Osteoblast (primary cell): ENCODE measurements around the gene SMCHD1. TPM values are rescaled to one million over a fixed set of nuclear protein-coding genes. Genes with fewer than 3 reads are reported as not detected.

Experiments
- DNase-seq: peaks from one replicate; pipeline ENCODE4 v3.0.0; 2011; ENCODE audit warnings: low spot score, mixed read lengths; ENCODE audit not compliant: insufficient read length; ENCODE audit errors: missing footprints
- H2AFZ ChIP-seq: 2 replicates; pipeline ENCODE4 v1.6.0; 2011; ENCODE audit warnings: mild to moderate bottlenecking, low read length
- H3K27ac ChIP-seq: 2 replicates; pipeline ENCODE4 v1.5.1; 2011; ENCODE audit warnings: mild to moderate bottlenecking, low read depth, low read length, moderate library complexity
- H3K27me3 ChIP-seq: 2 replicates; pipeline ENCODE4 v1.6.0; 2012; ENCODE audit warnings: mild to moderate bottlenecking, control low read depth, inconsistent platforms, low read length, moderate library complexity; ENCODE audit not compliant: insufficient read depth
- H3K36me3 ChIP-seq: 2 replicates; pipeline ENCODE4 v1.5.1; 2011; ENCODE audit warnings: mild to moderate bottlenecking, low read length, control low read depth, moderate library complexity; ENCODE audit not compliant: insufficient read depth
- H3K4me1 ChIP-seq: 2 replicates; pipeline ENCODE4 v1.5.1; 2011; ENCODE audit warnings: mild to moderate bottlenecking, low read length, control low read depth, moderate library complexity; ENCODE audit not compliant: insufficient read depth
- H3K4me2 ChIP-seq: 2 replicates; pipeline ENCODE4 v1.6.0; 2011; ENCODE audit warnings: mild to moderate bottlenecking, low read length; ENCODE audit not compliant: insufficient read depth
- H3K4me3 ChIP-seq: fragments of 200-600 bp; sonication (generic); 3 replicates; pipeline ENCODE4 v1.5.1; 2012; ENCODE audit warnings: mild to moderate bottlenecking, low read length, inconsistent platforms; ENCODE audit not compliant: insufficient read depth
- H3K79me2 ChIP-seq: 2 replicates; pipeline ENCODE4 v1.6.0; 2012; ENCODE audit warnings: mild to moderate bottlenecking, low read length, control low read depth, inconsistent platforms; ENCODE audit not compliant: insufficient read depth
- H3K9me3 ChIP-seq: 2 replicates; pipeline ENCODE4 v1.5.1; 2011; ENCODE audit warnings: low read depth, low read length, control low read depth
- H4K20me1 ChIP-seq: 2 replicates; pipeline ENCODE4 v1.6.0; 2012; ENCODE audit warnings: mild to moderate bottlenecking, low read length, control low read depth; ENCODE audit not compliant: insufficient read depth
- CTCF ChIP-seq: IDR thresholded peaks from 2 replicates; pipeline ENCODE4 v1.5.1; 2011; ENCODE audit warnings: mild to moderate bottlenecking, low read depth, low read length, moderate library complexity; ENCODE audit errors: extremely low read depth
- total RNA-seq: library from RNA; depleted of rRNA; stranded (reverse); fragments of >200 nt; gene quantifications from 2 replicates; pipeline ENCODE4 v1.2.3, GENCODE V29; 2012

The SMCHD1 gene
- total RNA-seq, 1 donor, result 53.6 TPM

GRCh38 chr18:2610549-2610948 is 45.0 kb upstream of the SMCHD1 start:
- Histone ChIP-seq H3K36me3 (peaks cover 13% of the 10 kb centered on the region), H3K27ac (no peak overlapping the region), H3K79me2 (no peaks in the 10 kb centered on the region), H4K20me1 (no peaks in the 10 kb centered on the region), H3K4me2 (no peak overlapping the region), H3K27me3 (no peaks in the 10 kb centered on the region), H3K4me1 (peaks cover 5% of the 10 kb centered on the region), H2AFZ (no peak overlapping the region), H3K4me3 (no peak overlapping the region), H3K9me3 (no peaks in the 10 kb centered on the region)
- no peak for TF ChIP-seq CTCF
- no peak for DNase-seq

- no peak for DNase-seq
- Histone ChIP-seq H3K4me1 (peaks cover 3% of the 10 kb centered on the region), H3K9me3 (no peaks in the 10 kb centered on the region), H3K36me3 (peaks cover 13% of the 10 kb centered on the region), H3K79me2 (no peaks in the 10 kb centered on the region), H3K27ac (no peak overlapping the region), H3K4me2 (no peak overlapping the region), H2AFZ (peak overlapping the region; percentile 21), H3K27me3 (no peaks in the 10 kb centered on the region), H4K20me1 (no peaks in the 10 kb centered on the region), H3K4me3 (no peak overlapping the region)
- no peak for TF ChIP-seq CTCF
Measured at GRCh38 chr18:2612996-2613395, 42.5 kb upstream of the SMCHD1 start.

- H3K4me3 ChIP-seq, result no peak overlapping the region
- no peak overlapping the region for H3K4me2 ChIP-seq
- H3K27me3 ChIP-seq, result no peaks in the 10 kb centered on the region
- no peak overlapping the region for H2AFZ ChIP-seq
- H3K79me2 ChIP-seq, result no peaks in the 10 kb centered on the region
- H3K36me3 ChIP-seq, result peaks cover 9% of the 10 kb centered on the region
- H4K20me1 ChIP-seq, result no peaks in the 10 kb centered on the region
- H3K4me1 ChIP-seq, result peaks cover 3% of the 10 kb centered on the region
- DNase-seq, result no peak
- TF ChIP-seq CTCF, result no peak
- no peak overlapping the region for H3K27ac ChIP-seq
- H3K9me3 ChIP-seq, result no peaks in the 10 kb centered on the region
Measured at GRCh38 chr18:2617401-2617998, 38.0 kb upstream of the SMCHD1 start.

- H3K4me3 ChIP-seq, result no peak overlapping the region
- H3K27me3 ChIP-seq, result no peaks in the 10 kb centered on the region
- H3K79me2 ChIP-seq, result no peaks in the 10 kb centered on the region
- peaks cover 3% of the 10 kb centered on the region for H3K4me1 ChIP-seq
- H3K27ac ChIP-seq, result no peak overlapping the region
- H2AFZ ChIP-seq, result no peak overlapping the region
- no peaks in the 10 kb centered on the region for H4K20me1 ChIP-seq
- no peak overlapping the region for H3K4me2 ChIP-seq
- no peak for TF ChIP-seq CTCF
- H3K36me3 ChIP-seq, result peaks cover 9% of the 10 kb centered on the region
- no peaks in the 10 kb centered on the region for H3K9me3 ChIP-seq
- no peak for DNase-seq
Measured at GRCh38 chr18:2618009-2618408, 37.5 kb upstream of the SMCHD1 start.
